Loucy (cell line): ENCODE measurements around the gene ZCCHC3.

ENCODE experiments used
- EZH2phosphoT487 ChIP-seq: fragments of 200-600 bp; IDR thresholded peaks from 2 replicates; pipeline ENCODE4 v1.6.1; 2018; ENCODE audit warnings: antibody characterized with exemption, mild to moderate bottlenecking, moderate library complexity, borderline replicate concordance
- TF ChIP-seq, protein P1 (sequence below): fragments of 200-600 bp; sonication (generic); conservative IDR thresholded peaks from 2 replicates; pipeline ENCODE4 v1.5.1; 2014; ENCODE audit warnings: mild to moderate bottlenecking, antibody characterized with exemption, low read length

DNA sequence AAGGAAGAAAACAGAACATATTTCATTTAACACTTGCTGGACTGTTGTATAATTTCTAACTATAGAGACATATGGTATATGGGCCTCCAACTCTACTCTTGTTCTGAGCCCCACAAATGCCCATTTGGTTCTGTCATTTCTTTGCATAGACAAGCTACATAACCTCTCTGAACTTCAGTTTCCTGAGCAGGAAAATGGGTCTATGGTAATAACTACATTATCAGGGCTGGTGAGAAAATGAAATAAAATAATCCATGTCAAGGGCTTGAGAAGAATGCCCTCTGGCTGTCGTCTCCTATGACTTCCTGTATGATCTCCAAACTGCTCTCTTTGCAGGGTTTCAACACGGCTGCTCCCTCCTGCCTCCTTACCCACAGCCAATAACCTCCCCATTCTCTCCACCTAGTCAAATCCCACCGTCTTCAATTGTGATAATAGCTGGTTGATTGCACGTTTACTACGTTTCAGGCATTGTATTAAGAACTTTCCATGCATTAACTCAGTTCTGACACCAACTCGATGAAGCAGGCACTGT lies 12.0 kb downstream of the ZCCHC3 start:
- TF ChIP-seq, protein P1, sequence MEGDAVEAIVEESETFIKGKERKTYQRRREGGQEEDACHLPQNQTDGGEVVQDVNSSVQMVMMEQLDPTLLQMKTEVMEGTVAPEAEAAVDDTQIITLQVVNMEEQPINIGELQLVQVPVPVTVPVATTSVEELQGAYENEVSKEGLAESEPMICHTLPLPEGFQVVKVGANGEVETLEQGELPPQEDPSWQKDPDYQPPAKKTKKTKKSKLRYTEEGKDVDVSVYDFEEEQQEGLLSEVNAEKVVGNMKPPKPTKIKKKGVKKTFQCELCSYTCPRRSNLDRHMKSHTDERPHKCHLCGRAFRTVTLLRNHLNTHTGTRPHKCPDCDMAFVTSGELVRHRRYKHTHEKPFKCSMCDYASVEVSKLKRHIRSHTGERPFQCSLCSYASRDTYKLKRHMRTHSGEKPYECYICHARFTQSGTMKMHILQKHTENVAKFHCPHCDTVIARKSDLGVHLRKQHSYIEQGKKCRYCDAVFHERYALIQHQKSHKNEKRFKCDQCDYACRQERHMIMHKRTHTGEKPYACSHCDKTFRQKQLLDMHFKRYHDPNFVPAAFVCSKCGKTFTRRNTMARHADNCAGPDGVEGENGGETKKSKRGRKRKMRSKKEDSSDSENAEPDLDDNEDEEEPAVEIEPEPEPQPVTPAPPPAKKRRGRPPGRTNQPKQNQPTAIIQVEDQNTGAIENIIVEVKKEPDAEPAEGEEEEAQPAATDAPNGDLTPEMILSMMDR = no peak
- TF ChIP-seq EZH2phosphoT487 = no peak
